ENCODE results near the gene AP5M1. TPM values are rescaled to one million over a fixed set of nuclear protein-coding genes. Genes with fewer than 3 reads are reported as not detected.

Gene AP5M1
- total RNA-seq, 1 donor from 2014 or later: 153 TPM

- TF ChIP-seq, protein P1, sequence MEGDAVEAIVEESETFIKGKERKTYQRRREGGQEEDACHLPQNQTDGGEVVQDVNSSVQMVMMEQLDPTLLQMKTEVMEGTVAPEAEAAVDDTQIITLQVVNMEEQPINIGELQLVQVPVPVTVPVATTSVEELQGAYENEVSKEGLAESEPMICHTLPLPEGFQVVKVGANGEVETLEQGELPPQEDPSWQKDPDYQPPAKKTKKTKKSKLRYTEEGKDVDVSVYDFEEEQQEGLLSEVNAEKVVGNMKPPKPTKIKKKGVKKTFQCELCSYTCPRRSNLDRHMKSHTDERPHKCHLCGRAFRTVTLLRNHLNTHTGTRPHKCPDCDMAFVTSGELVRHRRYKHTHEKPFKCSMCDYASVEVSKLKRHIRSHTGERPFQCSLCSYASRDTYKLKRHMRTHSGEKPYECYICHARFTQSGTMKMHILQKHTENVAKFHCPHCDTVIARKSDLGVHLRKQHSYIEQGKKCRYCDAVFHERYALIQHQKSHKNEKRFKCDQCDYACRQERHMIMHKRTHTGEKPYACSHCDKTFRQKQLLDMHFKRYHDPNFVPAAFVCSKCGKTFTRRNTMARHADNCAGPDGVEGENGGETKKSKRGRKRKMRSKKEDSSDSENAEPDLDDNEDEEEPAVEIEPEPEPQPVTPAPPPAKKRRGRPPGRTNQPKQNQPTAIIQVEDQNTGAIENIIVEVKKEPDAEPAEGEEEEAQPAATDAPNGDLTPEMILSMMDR (IDR thresholded peaks at IDR 0.05; ENCODE audit: unreplicated experiment): no peak
- Mint-ChIP-seq H3K9me3 (ENCODE audit: unreplicated experiment) (no peaks in the 10 kb centered on the region), H3K27me3 (ENCODE audit: unreplicated experiment) (no peaks in the 10 kb centered on the region), H3K27ac (ENCODE audit: unreplicated experiment) (no peak overlapping the region), H3K4me3 (ENCODE audit: unreplicated experiment) (no peak overlapping the region), H3K4me1 (ENCODE audit: unreplicated experiment) (peaks cover 19% of the 10 kb centered on the region), H3K36me3 (ENCODE audit: low read depth, unreplicated experiment) (peaks cover 38% of the 10 kb centered on the region)
- no peak for DNase-seq (ENCODE audit: low spot score)
Measured at GRCh38 chr14:57274551-57274950, 5.8 kb downstream of the AP5M1 start.

DNA sequence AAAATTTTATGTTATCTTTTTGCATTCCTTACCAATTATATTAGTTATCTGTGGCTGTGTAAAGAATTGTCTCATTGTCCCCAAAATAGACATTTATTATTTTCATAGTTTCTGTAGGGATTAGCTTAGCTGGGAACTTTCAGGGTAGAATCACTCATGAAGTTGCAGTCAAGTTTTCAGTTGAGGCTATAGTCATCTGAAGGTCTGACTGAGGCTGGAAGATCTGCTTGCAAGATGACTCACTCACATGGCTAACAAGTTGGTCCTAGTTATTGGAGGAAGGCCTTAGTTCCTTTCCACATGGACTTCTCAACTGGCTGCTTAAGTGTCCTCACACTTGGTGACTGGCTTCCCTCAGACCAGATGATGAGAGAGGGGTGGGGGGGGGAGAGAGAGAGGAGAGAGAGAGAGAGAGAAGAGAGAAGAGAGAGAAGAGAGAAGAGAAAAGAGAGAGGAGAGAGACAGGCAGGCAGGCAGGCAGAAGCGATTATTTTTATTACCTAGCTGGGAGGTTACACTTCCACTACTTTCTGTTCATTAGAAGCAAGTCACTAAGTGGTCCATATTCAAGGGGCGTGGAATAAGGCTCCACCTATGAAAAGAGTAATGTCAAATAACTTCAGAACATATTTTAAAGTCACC is 6.4 kb downstream of the AP5M1 start:
- H3K27ac Mint-ChIP-seq (ENCODE audit: unreplicated experiment): no peak overlapping the region
- H3K27me3 Mint-ChIP-seq (ENCODE audit: unreplicated experiment): no peaks in the 10 kb centered on the region
- H3K36me3 Mint-ChIP-seq (ENCODE audit: low read depth, unreplicated experiment): peaks cover 38% of the 10 kb centered on the region
- TF ChIP-seq, protein P1 (IDR thresholded peaks at IDR 0.05; ENCODE audit: unreplicated experiment): no peak
- H3K4me1 Mint-ChIP-seq (ENCODE audit: unreplicated experiment): peaks cover 18% of the 10 kb centered on the region
- H3K4me3 Mint-ChIP-seq (ENCODE audit: unreplicated experiment): no peak overlapping the region
- DNase-seq (ENCODE audit: low spot score): no peak
- no peaks in the 10 kb centered on the region for H3K9me3 Mint-ChIP-seq (ENCODE audit: unreplicated experiment)

DNA sequence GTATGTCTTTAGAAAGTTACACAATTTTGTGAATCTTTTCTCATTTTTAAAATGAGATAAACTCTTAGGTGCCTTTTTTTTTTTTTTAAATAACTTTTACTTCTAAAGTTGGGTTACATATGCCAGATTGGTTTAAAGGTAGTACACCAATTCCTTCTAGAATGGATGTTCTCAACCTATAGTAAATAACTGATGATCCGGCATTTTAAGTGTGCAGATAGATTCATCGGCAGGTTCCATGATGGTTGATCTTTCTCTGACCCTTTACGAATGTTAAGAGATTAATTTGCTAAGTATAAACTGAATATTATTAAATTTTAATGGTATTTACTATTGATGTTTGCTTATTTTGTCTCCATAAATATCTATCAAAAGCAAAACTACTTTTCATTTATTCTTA is 8.3 kb downstream of the AP5M1 start:
- Mint-ChIP-seq H3K36me3 (ENCODE audit: low read depth, unreplicated experiment) (peaks cover 28% of the 10 kb centered on the region), H3K27ac (ENCODE audit: unreplicated experiment) (no peak overlapping the region), H3K4me1 (ENCODE audit: unreplicated experiment) (peaks cover 7% of the 10 kb centered on the region), H3K4me3 (ENCODE audit: unreplicated experiment) (no peak overlapping the region), H3K9me3 (ENCODE audit: unreplicated experiment) (no peaks in the 10 kb centered on the region), H3K27me3 (ENCODE audit: unreplicated experiment) (no peaks in the 10 kb centered on the region)
- DNase-seq (ENCODE audit: low spot score): no peak
- TF ChIP-seq, protein P1 (IDR thresholded peaks at IDR 0.05; ENCODE audit: unreplicated experiment): no peak

GRCh38 chr14:57287745-57288144 is 19.0 kb downstream of the AP5M1 start:
- H3K36me3 Mint-ChIP-seq (ENCODE audit: low read depth, unreplicated experiment): peaks cover 23% of the 10 kb centered on the region
- no peaks in the 10 kb centered on the region for H3K4me1 Mint-ChIP-seq (ENCODE audit: unreplicated experiment)
- no peak overlapping the region for H3K27ac Mint-ChIP-seq (ENCODE audit: unreplicated experiment)
- TF ChIP-seq, protein P1 (IDR thresholded peaks at IDR 0.05; ENCODE audit: unreplicated experiment): no peak
- no peak for DNase-seq (ENCODE audit: low spot score)
- no peak overlapping the region for H3K4me3 Mint-ChIP-seq (ENCODE audit: unreplicated experiment)
- H3K9me3 Mint-ChIP-seq (ENCODE audit: unreplicated experiment): no peaks in the 10 kb centered on the region
- no peaks in the 10 kb centered on the region for H3K27me3 Mint-ChIP-seq (ENCODE audit: unreplicated experiment)

GRCh38 chr14:57290751-57291150 is 22.0 kb downstream of the AP5M1 start:
- H3K9me3 Mint-ChIP-seq (ENCODE audit: unreplicated experiment): no peaks in the 10 kb centered on the region
- TF ChIP-seq, protein P1 (IDR thresholded peaks at IDR 0.05; ENCODE audit: unreplicated experiment): no peak
- H3K4me3 Mint-ChIP-seq (ENCODE audit: unreplicated experiment): no peak overlapping the region
- no peak overlapping the region for H3K27ac Mint-ChIP-seq (ENCODE audit: unreplicated experiment)
- DNase-seq (ENCODE audit: low spot score): no peak
- H3K36me3 Mint-ChIP-seq (ENCODE audit: low read depth, unreplicated experiment): peaks cover 12% of the 10 kb centered on the region
- H3K4me1 Mint-ChIP-seq (ENCODE audit: unreplicated experiment): no peaks in the 10 kb centered on the region
- H3K27me3 Mint-ChIP-seq (ENCODE audit: unreplicated experiment): no peaks in the 10 kb centered on the region
